Esophagus muscularis mucosa (tissue), 3 donors: ENCODE data around the gene HNRNPA1.

Experiments
- POLR2A ChIP-seq: fragments of 450-650 bp; IDR thresholded peaks from one replicate; pipeline ENCODE4 v1.6.1; 2017; ENCODE audit warnings: antibody characterized with exemption, moderate library complexity, mild to moderate bottlenecking, low read depth
- TF ChIP-seq, protein P1 (sequence below), 3 experiments: fragments of 200-600 bp in 2 of 3; fragments of 450-650 bp in 1 of 3; sonication (generic) in 2 of 3; IDR thresholded peaks; one replicate each; pipeline ENCODE4 v1.5.1; 2017 to 2019; ENCODE audit warnings: antibody characterized with exemption in 3 of 3, mild to moderate bottlenecking in 2 of 3, moderate library complexity in 1 of 3

- TF ChIP-seq, protein P1, sequence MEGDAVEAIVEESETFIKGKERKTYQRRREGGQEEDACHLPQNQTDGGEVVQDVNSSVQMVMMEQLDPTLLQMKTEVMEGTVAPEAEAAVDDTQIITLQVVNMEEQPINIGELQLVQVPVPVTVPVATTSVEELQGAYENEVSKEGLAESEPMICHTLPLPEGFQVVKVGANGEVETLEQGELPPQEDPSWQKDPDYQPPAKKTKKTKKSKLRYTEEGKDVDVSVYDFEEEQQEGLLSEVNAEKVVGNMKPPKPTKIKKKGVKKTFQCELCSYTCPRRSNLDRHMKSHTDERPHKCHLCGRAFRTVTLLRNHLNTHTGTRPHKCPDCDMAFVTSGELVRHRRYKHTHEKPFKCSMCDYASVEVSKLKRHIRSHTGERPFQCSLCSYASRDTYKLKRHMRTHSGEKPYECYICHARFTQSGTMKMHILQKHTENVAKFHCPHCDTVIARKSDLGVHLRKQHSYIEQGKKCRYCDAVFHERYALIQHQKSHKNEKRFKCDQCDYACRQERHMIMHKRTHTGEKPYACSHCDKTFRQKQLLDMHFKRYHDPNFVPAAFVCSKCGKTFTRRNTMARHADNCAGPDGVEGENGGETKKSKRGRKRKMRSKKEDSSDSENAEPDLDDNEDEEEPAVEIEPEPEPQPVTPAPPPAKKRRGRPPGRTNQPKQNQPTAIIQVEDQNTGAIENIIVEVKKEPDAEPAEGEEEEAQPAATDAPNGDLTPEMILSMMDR (IDR thresholded peaks at IDR 0.05): peak in 1 of 3 experiments; percentile 12
- TF ChIP-seq POLR2A: peak; percentile 96
Measured at GRCh38 chr12:54280468-54281260, at the start of gene HNRNPA1.
